Tongue (tissue), 2 donors: Measurements from ENCODE around the gene OTUD1. TPM values are rescaled to one million over a fixed set of nuclear protein-coding genes. Genes with fewer than 3 reads are reported as not detected.

Experiments
- DNase-seq: peaks from one replicate; pipeline ENCODE4 v3.0.0-alpha.2; 2015
- total RNA-seq: library from RNA; depleted of rRNA; stranded (reverse); fragments of >200 nt; gene quantifications from one replicate; pipeline ENCODE4 v1.2.3, GENCODE V29; 2014

Gene OTUD1
- total RNA-seq, 1 donor from 2014 or later: 24.1 TPM

- DNase-seq: no peak
Observed at GRCh38 chr10:23421397-23421796, 17.5 kb upstream of the OTUD1 start.

GRCh38 chr10:23422003-23422411 lies 16.9 kb upstream of the OTUD1 start:
- no peak for DNase-seq

GRCh38 chr10:23432166-23432565 lies 6.7 kb upstream of the OTUD1 start:
- DNase-seq: no peak

GRCh38 chr10:23432639-23433038 lies 6.2 kb upstream of the OTUD1 start:
- DNase-seq: no peak

- no peak for DNase-seq
Observed at GRCh38 chr10:23433701-23434100, 5.2 kb upstream of the OTUD1 start.

- no peak for DNase-seq
Observed at GRCh38 chr10:23435378-23435777, 3.5 kb upstream of the OTUD1 start.

GRCh38 chr10:23436983-23437382 lies 1.9 kb upstream of the OTUD1 start:
- no peak for DNase-seq

GRCh38 chr10:23437963-23438546 lies 820 bp upstream of the OTUD1 start:
- DNase-seq: no peak

- no peak for DNase-seq
Observed at GRCh38 chr10:23439452-23439960, 631 bp downstream of the OTUD1 start.

GRCh38 chr10:23439961-23440889 lies 1.4 kb downstream of the OTUD1 start:
- DNase-seq: peak; percentile 38

GRCh38 chr10:23441251-23441650 lies 2.4 kb downstream of the OTUD1 start:
- no peak for DNase-seq

GRCh38 chr10:23442936-23443335 lies 4.1 kb downstream of the OTUD1 start:
- DNase-seq: no peak

GRCh38 chr10:23445591-23445990 lies 6.7 kb downstream of the OTUD1 start:
- DNase-seq: no peak

GRCh38 chr10:23448323-23448722 lies 9.4 kb downstream of the OTUD1 start:
- DNase-seq: no peak

GRCh38 chr10:23448802-23449570 lies 10.1 kb downstream of the OTUD1 start:
- DNase-seq: no peak

- no peak for DNase-seq
Observed at GRCh38 chr10:23452033-23452655, 13.3 kb downstream of the OTUD1 start.

GRCh38 chr10:23453465-23453864 lies 14.6 kb downstream of the OTUD1 start:
- no peak for DNase-seq

GRCh38 chr10:23457632-23458417 lies 18.9 kb downstream of the OTUD1 start:
- DNase-seq: no peak

- DNase-seq: no peak
Observed at GRCh38 chr10:23459308-23459939, 20.5 kb downstream of the OTUD1 start.

GRCh38 chr10:23461557-23461956 lies 22.7 kb downstream of the OTUD1 start:
- DNase-seq: no peak

- no peak for DNase-seq
Observed at GRCh38 chr10:23467012-23467411, 28.1 kb downstream of the OTUD1 start.
